Activated CD4-positive, alpha-beta T cell treated with anti-CD3 and anti-CD28 coated beads, Interleukin-2, amount 50 U/mL, for 1 hour (primary cell): ENCODE measurements around the gene SUOX.
"Not testable (repeated sequence)": the region's sequence is repeated elsewhere in the genome, so short reads cannot be mapped to it uniquely, and the experiment has no call there.

Source experiments
- DNase-seq: peaks from one replicate; pipeline ENCODE4 v3.0.0-alpha.2; 2020

Gene SUOX

DNA sequence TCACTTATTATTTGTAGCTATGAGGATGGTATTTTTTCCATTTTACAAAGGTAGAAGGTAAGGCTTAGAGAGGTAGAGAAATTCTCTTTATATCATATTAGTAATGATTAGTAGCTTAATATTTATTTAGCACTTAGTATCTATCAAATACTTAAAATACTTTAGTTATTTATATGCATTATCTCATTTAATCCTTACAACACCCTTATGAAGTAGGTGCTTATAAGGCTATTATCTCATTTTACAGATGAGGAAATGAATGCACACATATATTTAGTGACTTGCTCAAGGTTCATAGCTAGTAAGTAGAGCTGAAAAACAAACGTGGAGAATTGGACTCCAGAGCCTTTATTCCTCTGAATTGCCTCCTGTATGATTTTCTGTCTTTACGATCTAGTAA, 12.2 kb upstream of the SUOX start:
- DNase-seq = no peak

- no peak for DNase-seq
These were observed 11.7 kb upstream of the SUOX start for GRCh38 chr12:55985341-55985740.

DNA sequence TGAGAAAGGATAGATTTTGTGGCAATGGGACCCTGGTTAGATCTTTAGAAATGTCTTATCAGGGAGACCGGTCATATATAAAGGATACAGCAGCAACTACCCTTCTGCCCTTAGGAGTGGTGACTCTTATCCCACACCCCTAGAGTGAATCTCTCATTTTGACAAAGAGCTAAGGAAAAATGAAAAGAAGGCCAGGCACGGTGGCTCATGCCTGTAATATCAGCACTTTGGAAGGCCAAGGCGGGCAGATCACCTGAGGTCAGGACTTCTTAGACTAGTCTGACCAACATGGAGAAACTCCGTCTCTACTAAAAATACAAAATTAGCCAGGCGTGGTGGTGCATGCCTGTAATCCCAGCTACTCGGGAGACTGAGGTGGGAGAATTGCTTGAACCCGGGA, 11.1 kb upstream of the SUOX start:
- not testable (repeated sequence) for DNase-seq

DNA sequence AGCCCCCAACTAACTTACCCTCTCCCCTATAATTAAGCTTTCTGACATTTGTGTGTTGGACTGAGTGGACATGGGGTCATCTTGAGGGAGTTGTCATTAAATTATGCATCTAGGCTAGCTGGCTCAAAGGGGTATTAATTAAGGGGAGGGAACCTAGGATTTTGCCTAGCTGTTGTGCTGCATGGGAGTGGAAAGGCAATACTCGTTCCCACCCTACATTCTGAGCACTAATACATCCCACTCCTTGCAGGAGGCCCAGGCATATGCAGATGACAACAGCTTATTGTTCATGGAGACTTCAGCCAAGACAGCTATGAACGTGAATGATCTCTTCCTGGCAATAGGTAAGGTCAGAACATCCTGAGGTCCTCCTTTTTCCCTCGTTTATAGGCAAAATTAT, 6.0 kb upstream of the SUOX start:
- no peak for DNase-seq

DNA sequence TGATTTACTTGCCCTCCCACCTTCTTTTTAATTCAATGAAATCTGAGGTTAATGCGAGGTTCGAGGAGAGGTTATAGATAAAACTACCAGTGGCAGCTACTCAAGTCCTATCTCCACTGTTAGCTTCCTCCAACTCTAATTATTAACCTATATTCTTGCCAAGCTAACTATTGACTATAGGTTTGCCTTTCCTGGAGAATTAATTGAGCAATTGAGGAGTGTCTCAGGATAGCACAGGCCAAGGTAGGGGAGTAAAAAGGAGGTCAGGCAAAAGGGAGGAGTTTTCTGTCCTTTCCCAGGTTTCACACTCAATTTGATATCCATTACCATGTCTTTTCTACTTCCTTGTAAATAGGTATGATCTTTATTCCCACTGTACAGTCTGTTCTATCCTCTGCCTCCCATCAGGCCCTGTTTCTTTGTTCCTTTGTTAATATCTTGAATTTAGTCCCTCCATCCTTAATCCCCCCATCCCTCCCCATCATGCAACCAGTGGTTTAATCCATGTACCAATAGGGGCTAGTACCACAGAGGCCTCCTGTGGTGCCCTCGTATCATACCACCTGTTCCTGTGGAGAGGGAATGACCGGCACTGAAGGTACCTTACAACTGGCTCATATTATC, 3.7 kb upstream of the SUOX start:
- DNase-seq = no peak

DNA sequence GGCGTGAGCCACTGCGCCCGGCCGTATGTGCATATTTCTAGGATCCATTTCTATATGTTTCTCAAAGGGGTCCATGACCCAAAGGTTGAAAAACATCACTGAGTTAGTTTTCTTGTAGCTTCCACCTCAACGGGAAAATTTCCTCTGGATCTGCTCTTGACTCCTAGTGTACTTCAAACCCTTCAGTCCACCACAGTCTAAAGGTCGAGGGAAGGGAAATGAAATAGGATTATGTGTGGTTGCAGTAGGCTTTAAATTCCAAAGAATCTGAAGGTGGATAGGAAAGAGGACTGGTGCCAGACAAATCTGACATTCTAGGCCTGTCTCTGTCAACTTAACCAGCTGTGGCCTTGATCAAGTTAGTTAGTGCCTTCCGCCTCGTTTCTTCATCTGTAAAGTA, 1.7 kb upstream of the SUOX start:
- no peak for DNase-seq

DNA sequence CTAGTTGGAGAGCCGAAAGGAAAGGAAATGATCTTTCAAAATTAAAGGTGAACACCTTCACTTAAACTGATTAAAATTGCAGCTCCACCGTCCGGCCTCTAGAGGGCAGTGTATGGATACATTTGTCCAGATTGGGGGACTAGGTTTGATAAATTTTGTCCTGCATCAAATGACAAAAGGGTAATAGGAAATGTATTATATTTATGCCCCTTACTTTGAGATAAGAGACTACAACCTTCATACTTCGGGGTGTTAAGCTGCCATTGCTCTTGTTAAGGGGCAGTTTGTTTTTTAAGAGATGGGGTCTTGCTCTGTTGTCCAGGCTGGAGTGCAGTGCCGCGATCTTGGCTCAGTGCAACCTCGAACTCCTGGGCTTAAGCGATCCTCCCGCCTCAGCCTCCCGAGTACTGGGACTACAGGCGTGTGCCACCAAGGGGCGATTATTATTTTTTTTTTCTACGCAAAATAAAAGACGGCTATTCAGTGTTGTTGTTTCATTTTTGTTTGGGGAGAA, 818 bp upstream of the SUOX start:
- DNase-seq = peak; percentile 56

DNA sequence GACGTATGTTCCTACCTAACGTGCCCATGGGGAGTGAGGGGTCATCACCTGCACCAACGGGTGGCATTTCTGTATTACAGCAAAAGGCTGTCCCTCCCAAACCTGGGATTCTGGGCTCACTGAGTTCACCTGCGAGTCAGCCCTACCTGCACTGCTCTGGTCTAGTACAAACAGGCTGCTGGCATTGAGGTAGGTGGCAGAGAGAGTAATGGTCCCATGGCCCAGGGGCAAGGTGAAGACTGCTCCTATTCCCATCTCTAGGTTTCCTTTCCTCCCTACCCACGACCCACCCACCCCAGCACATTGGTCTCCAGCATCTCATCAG, 421 bp downstream of the SUOX start:
- DNase-seq = no peak

- not testable (repeated sequence) for DNase-seq
These were observed 2.4 kb downstream of the SUOX start for GRCh38 chr12:55999522-55999921.

GRCh38 chr12:55999999-56000540, 3.0 kb downstream of the SUOX start:
- DNase-seq = not testable (repeated sequence)

GRCh38 chr12:56001487-56002100, 4.5 kb downstream of the SUOX start:
- DNase-seq = no peak

- not testable (repeated sequence) for DNase-seq
These were observed 6.3 kb downstream of the SUOX start for GRCh38 chr12:56003376-56003775.

DNA sequence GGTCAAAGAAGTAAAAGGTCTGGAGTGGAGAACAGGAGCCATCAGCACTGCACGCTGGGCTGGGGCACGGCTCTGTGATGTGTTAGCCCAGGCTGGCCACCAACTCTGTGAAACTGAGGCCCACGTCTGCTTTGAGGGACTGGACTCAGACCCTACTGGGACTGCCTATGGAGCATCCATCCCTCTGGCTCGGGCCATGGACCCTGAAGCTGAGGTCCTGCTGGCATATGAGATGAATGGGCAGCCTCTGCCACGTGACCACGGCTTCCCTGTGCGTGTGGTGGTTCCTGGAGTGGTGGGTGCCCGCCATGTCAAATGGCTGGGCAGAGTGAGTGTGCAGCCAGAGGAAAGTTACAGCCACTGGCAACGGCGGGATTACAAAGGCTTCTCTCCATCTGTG, 7.1 kb downstream of the SUOX start:
- no peak for DNase-seq

GRCh38 chr12:56007564-56008559, 10.8 kb downstream of the SUOX start:
- DNase-seq = peak; percentile 74

DNA sequence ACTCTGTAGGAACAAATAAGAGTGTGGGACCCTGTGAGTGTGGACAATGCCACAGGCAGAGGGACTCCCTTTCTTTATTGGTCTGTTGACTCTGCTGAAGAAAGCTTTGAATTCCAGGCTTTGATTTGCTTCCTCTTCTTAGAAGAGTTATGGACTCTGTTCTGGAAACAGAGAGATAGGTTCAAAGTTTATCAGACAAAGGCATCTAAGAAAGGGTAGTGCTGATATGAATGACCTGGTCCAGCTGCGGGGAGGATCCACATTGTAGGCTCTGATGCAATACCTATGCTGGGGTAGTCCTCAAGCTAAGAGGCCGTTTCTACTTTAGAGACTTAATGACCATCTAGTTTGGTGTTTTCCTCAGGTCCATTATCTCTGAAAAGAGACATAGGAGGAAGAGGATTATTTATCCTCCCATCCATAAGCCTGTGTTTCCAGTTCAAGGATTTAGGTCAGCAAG, 13.1 kb downstream of the SUOX start:
- no peak for DNase-seq

DNA sequence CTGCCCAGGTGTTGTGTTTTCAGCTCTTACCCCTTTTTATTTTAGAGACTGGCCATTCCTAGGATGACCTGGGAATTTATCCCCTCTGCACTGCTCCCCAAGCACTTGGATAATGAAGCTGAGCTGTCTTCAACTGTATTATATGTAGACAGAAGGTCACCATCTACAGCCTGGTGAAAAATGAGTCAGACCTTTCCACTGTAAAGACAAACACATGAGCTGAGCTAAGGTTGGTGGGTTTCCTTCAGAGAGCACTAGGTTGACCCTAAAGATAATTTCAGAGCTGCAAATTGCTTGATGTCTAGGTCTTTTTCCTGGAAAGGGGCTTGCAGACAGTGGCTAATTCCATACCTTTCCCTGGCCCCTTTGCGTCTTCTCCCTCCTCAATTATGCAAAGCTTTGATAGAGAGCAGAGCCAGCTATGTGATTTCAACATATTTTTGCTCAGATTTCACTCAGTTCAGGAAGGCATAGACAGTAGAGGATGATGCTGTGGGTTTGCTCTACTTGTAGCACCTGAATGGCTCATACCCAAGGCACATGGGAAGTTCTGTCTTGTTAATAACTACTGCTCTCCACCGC, 14.5 kb downstream of the SUOX start:
- no peak for DNase-seq

DNA sequence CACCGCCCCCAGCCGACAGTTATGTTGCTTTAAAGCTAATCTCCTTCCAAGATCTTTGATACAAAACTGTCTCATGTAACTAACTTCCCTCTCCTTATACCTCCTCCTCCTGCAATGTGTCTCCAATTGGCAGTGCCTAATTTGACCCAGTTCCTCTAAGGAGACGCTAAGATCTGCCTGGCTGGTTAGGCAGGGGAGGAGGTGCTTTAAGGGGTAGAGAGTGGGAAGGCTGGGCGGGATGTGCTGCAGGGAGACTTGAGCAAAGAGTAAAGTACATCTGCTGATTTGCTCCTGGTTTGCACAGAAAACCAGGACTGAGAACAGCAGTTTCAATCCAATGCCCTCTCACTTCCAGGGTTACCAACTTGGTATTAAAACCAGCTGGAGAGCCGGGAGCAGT, 16.4 kb downstream of the SUOX start:
- DNase-seq = no peak

GRCh38 chr12:56014205-56014604, 17.1 kb downstream of the SUOX start:
- no peak for DNase-seq

- DNase-seq = no peak
These were observed 20.1 kb downstream of the SUOX start for GRCh38 chr12:56017181-56017580.

GRCh38 chr12:56018356-56018755, 21.3 kb downstream of the SUOX start:
- no peak for DNase-seq

DNA sequence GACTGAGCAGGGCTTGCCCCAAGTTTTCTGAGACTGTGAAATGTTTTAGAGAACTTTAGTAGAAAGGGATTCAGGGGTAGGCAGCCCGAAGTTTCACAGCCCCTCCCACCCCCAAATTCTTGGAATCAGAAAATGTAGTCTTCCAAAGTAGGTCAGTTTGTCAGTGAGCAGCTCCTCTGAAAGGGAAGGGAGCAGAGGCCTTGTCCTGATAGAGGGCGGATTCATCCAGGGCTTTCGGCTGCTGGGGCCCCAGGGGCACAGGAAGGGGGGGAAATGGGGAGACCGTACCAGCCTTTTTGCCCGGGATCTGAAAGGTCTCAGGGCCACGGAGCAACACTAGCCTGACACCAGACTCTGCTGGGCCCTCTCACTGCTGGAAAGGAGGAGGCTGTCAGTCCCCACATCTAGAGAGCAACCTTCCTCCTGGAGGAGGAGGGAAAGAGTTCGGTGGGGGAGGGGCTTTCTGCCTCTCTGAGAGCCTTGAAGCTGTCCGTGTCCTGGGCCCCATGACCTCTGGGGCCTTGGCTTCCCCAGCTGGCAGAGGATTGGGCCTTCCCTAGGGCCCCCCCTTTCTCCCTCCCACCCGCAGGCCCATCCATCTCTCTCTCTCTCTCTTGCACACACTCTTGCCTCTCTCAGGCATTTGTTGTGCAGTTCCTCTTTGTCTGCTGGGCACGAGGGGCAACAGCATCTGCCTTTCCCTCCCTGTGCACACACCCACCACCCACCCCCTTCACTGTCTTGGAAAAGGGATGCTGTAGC, 23.5 kb downstream of the SUOX start, which contains the start of gene IKZF4:
Gene IKZF4, plus strand, starts transcription at position 621 of the 762 bp plus-strand sequence. CDS start 451 bp downstream, outside the sequence.
- no peak for DNase-seq

- DNase-seq = no peak
These were observed 24.9 kb downstream of the SUOX start for GRCh38 chr12:56021889-56022497.
